ENCODE results near the gene MKI67. TPM values are rescaled to one million over a fixed set of nuclear protein-coding genes. Genes with fewer than 3 reads are reported as not detected.

MKI67 gene
- total RNA-seq, 2 donors from 2014 or later = 0.41 to 2.7 TPM

DNA sequence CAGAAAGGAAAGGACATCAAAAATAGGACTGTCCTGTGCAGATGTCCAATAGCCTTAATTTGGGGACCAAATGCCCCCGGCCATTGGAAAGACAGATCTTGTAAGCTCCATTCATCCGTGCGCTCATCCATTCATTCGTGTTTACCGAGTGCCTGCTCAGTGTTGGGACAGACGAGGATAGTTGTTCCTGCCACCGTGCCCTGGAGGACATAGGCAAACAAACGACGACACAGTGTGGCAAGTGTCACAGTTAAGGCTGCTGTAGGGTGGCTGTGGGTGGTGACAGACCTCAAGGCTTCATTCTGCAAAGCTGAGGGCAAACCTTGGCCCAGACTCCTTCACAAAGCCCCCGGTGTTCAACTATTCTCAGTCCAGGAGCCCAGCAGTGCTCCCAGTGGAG is 27.6 kb downstream of the MKI67 start:
- TF ChIP-seq, protein P1, sequence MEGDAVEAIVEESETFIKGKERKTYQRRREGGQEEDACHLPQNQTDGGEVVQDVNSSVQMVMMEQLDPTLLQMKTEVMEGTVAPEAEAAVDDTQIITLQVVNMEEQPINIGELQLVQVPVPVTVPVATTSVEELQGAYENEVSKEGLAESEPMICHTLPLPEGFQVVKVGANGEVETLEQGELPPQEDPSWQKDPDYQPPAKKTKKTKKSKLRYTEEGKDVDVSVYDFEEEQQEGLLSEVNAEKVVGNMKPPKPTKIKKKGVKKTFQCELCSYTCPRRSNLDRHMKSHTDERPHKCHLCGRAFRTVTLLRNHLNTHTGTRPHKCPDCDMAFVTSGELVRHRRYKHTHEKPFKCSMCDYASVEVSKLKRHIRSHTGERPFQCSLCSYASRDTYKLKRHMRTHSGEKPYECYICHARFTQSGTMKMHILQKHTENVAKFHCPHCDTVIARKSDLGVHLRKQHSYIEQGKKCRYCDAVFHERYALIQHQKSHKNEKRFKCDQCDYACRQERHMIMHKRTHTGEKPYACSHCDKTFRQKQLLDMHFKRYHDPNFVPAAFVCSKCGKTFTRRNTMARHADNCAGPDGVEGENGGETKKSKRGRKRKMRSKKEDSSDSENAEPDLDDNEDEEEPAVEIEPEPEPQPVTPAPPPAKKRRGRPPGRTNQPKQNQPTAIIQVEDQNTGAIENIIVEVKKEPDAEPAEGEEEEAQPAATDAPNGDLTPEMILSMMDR (IDR thresholded peaks at IDR 0.05) = no peak
- ATAC-seq (ENCODE audit: insufficient number of reproducible peaks, low FRiP score, low read depth) = no peak
- no peak overlapping the region for H3K4me3 ChIP-seq
- peaks cover 0 to 10% of the 10 kb centered on the region in 2 donors for H3K4me1 ChIP-seq (ENCODE audit: control insufficient read depth in 1 of 2, low read depth in 2 of 2)
- no peaks in the 10 kb centered on the region for H3K36me3 ChIP-seq
- no peaks in the 10 kb centered on the region for H3K9me3 ChIP-seq
- no peak for DNase-seq (ENCODE audit: low spot score)
- H3K27me3 ChIP-seq (replicated peaks; ENCODE audit: insufficient read depth) = no peaks in the 10 kb centered on the region
- no peak overlapping the region for H3K27ac ChIP-seq

DNA sequence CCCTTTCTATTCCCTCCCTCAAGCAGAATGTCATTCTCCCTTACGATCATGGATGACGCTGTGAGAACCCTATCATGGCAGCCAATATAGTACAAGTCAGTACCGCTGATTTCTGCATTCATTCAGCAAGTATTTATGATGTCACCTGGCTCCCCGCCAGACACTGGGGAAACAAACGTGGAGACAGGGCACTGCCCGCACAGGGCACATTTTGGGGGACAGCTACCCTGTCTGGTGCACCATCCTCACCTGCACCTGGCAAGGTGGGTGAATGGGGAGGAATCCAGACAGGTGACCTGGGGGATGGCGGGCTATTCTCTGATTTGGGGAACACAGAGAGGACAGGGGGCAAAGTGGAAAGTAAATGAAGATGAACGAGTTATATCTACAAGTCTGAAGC is 28.4 kb downstream of the MKI67 start:
- Histone ChIP-seq H3K4me1 (ENCODE audit: control insufficient read depth in 1 of 2, low read depth in 2 of 2) (peaks cover 0 to 8% of the 10 kb centered on the region in 2 donors), H3K27me3 (replicated peaks; ENCODE audit: insufficient read depth) (no peaks in the 10 kb centered on the region), H3K9me3 (no peaks in the 10 kb centered on the region), H3K4me3 (no peak overlapping the region), H3K36me3 (no peaks in the 10 kb centered on the region), H3K27ac (no peak overlapping the region)
- ATAC-seq (ENCODE audit: insufficient number of reproducible peaks, low FRiP score, low read depth) = no peak
- no peak for DNase-seq (ENCODE audit: low spot score)
- TF ChIP-seq, protein P1 (IDR thresholded peaks at IDR 0.05) = no peak

DNA sequence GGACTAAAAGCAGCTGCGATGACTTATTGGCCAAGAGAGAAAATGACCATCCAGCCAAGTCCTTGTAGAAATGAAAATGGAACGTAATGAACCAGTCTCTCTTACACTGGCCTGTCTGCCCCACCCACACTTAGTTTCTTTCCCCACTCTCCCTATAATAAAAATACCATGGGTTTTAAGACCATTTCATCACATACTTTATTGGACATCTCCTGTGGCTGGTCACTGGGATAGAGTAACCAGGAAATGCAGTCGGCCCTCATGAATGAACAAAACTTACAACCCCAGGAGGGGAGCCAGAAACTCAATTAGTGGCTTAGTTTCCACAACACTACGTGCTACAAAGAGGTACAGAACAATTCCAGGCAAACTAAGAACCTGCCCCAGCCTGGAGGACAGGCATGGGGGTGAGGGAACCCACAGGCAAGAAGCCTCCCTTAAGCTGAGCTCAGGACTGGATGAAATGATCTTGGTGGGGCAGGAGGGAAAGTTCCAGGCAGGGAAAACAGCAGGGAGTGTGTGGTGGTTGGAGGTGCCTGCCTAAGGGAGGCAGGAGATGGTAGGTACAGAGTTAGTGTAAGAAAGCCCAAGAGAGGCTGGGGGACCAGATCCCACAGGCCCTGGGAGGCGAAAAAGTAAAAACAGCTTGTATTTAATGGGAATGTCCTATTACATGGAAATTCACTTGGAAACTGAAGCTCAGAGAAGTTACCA is 29.6 kb downstream of the MKI67 start:
- no peak for DNase-seq (ENCODE audit: low spot score)
- Histone ChIP-seq H3K4me1 (ENCODE audit: control insufficient read depth in 1 of 2, low read depth in 2 of 2) (no peaks in the 10 kb centered on the region), H3K27me3 (replicated peaks; ENCODE audit: insufficient read depth) (no peaks in the 10 kb centered on the region), H3K4me3 (no peak overlapping the region), H3K9me3 (no peaks in the 10 kb centered on the region), H3K27ac (no peak overlapping the region), H3K36me3 (no peaks in the 10 kb centered on the region)
- TF ChIP-seq, protein P1 (IDR thresholded peaks at IDR 0.05) = no peak
- no peak for ATAC-seq (ENCODE audit: insufficient number of reproducible peaks, low FRiP score, low read depth)

- ATAC-seq (ENCODE audit: insufficient number of reproducible peaks, low FRiP score, low read depth) = no peak
- no peaks in the 10 kb centered on the region for H3K27me3 ChIP-seq (replicated peaks; ENCODE audit: insufficient read depth)
Measured at GRCh38 chr10:128095753-128096469, 30.3 kb downstream of the MKI67 start.

More at GRCh38 chr10:128095753-128096469, 30.3 kb downstream of the MKI67 start:
- Histone ChIP-seq H3K9me3 (no peaks in the 10 kb centered on the region), H3K36me3 (no peaks in the 10 kb centered on the region), H3K4me3 (no peak overlapping the region), H3K4me1 (ENCODE audit: control insufficient read depth in 1 of 2, low read depth in 2 of 2) (no peaks in the 10 kb centered on the region), H3K27ac (no peak overlapping the region)
- no peak for DNase-seq (ENCODE audit: low spot score)
- TF ChIP-seq, protein P1 (IDR thresholded peaks at IDR 0.05) = no peak
